NK-92 treated with Interleukin-12 subunit alpha and Interleukin-12 subunit beta, amount 100 ng/mL, for 24 hours (cell line): ENCODE results near the gene TGFBR3.
"Not testable (repeated sequence)": the region's sequence is repeated elsewhere in the genome, so short reads cannot be mapped to it uniquely, and the experiment has no call there.

Experiments used
- DNase-seq: peaks from one replicate; lab custom pipeline; 2025; lab: John Stamatoyannopoulos, UW

Gene TGFBR3

DNA sequence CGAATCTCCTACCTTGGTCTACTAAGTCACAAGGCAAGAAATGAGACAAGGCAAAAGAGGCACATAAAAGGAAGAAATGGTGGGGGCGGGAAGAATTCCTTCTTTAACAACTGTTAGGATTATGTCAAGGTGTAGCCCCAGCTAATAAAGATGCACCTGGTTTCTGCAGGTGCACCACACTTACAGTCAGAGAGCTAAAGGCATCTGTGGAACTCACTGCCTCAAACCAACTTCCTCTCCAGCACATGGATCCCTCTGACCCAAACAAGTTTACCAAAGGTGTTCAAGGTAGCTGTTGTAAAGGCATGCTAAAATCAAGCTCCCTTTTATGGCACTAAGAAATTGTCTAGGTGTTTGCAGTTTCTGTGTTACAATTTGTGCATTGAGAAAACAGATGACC lies 38.1 kb downstream of the TGFBR3 start:
- no peak for DNase-seq

DNA sequence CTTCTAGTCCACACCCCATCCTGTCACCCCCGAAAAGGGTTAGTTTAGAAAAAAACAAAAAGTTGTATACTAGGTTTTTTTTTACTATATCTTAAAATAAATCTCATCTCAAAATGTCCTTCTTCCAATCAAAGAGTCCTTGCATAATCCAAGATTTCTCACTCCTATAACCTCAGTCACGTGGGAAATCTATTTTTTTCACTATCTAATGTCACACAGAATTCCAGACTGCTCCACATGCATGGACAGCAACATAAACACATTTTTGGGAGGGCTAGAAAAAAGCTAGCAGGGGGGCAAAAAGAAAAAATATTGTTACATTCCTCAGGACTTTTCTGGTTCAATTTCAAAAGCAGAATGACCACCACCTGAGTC lies 39.3 kb downstream of the TGFBR3 start:
- DNase-seq = no peak

DNA sequence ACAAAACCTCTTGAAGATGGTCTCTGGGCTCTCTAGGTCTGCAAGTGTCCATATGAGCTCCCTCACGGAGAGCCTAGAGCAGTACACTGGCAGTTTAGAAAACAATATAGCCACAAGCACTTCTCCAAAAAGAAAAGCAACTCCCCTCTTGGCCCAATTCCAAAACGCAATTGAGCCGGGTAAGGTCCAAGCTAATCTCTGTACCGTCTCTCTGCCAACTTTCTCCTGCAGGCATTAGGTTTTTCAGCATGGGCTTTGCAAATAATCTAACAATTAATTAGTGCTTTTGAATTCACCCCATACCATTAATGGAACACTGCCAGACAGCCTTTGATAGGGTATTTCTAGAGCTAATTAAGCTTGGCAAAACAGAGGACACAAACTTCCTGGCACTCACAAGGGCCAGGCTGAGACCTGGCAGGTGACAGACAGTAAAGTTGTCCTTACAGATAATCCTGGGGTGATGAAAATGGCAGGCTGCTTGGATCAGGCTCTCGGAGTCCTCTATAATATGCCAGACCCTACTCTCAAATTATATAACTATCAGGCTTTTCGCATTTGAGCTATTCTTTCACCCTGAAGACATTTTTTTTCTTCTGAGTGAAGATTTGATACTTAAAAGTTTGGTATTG lies 39.8 kb downstream of the TGFBR3 start:
- no peak for DNase-seq

DNA sequence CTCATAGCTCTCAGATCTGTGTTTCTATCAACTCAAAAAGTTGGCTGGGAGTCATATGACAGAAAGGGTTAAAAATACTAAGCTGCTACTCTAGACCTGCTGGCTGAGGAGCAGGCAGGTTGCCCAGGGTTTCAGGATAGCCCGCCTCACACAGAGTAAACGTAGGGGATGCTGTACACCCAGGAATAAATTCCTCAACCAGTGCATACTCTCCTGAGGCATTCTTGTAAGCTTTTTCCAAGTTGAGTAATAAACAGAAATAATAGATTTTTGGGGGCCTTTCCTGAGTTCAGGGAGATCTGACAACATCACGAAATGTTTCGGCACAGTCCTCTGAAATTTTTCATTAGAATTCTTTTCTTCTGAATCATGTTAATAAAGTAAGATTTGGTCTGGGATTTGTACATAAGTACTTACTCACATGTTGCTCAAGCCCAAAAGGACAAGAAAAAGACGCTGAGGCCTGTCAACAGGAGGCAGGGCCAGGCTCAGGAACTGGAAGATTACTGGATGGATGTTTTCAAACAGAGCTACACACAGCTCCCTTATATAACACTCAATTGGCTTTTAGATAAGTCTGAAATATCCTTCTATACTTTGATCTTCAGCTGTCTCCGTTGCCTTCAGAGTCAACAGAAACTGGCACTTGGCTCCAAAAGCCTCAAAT lies 41.0 kb downstream of the TGFBR3 start:
- no peak for DNase-seq

DNA sequence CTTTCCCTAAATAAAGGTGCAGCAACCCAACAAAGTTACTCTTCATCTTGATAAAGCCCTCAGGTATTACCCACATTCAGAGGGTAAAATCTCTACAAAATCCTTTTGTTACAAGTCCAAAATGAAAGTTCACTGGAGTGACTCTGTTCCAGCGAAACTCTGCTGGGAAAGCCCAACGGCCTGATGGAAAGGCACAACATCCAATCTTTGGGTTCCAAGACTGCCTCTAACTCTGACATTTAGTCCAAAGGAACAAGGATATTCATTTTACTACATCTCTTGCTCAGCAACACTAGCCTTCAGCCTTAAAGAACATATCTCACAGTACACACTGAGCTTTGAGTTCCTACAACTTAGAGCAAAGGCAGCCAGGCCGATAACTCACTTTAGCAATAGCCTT lies 42.1 kb downstream of the TGFBR3 start:
- DNase-seq = no peak

DNA sequence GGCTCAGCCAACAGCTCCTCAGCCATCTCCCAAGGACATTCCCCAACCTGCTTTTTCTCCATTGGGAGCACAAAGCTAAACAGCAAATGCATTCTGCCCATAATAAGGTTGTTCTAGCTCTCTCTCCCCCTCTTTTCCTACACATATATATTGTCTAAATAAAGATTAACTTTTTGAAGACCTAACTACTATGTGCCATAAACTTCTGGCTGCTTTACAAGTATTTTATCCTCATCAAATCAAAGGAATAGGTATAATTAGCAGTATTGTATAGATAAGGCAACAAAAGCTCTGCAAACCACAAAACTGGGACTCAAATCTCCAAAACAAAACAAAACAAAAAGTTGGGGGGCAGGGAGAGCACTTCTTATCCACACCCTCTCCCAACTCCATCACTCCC lies 43.4 kb downstream of the TGFBR3 start:
- DNase-seq = no peak

DNA sequence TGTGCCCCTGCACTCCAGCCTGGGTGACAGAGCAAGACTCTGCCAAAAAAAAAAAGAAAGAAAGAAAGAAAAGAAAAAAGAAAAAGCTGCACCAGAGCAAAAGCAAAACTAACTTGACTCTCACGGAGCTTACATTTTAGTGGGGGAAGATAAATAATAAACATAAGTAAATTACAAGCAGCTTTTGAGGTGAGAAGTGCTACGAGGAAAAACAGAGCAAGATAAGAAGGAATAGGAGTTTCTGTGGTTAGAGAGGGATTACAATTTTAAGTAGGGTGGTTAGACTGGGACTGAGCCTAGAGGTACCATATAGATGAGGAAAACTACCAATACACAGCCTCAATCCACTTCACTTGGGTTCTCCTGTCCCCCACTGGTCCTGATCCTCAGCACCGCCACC lies 43.9 kb downstream of the TGFBR3 start:
- DNase-seq = no peak

DNA sequence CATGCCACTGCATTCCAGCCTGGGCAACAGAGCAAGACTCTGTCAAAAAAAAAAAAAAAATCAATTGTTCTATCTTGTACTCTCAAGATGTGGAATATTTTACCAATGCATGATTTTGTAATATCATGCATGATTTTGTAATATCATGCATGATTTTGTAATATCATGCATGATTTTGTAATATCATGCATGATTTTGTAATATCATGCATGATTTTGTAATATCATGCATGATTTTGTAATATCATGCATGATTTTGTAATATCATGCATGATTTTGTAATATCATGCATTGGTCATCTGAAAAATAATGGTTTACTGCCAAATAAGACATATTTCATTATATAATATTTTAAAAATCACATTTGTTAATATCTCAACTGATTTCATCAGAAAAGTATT lies 45.7 kb downstream of the TGFBR3 start:
- not testable (repeated sequence) for DNase-seq

DNA sequence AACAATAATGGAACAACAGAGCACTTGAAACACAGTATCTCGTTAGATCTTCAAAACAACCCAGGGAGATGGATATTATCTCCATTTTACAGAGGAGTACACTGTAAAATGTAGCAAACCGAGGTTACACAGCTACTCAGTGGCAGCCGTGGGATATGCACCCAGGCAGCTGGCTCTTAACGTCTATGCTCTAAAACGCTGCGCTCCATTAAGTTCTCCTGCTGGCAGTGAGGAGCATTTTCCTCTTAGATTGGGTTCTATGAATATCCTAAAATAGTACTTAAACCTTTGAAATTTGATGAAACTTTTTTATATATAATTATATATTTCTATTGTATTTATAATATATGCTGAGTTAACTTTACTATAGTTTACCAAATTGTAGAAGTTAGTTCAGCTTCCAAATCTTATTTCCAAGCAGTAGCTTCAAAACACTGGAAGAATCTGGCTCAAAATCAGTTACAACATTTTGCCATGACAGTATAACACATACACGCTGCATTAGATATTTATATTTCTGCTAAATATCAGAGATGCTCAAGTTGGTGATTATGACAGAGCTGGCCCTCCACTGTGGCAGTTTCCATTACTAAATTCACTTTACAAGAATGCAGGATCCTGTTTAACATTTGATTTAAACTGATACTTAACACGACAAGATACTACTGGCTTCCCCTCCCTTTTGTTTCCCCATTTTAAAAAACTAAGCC lies 49.5 kb downstream of the TGFBR3 start:
- no peak for DNase-seq

DNA sequence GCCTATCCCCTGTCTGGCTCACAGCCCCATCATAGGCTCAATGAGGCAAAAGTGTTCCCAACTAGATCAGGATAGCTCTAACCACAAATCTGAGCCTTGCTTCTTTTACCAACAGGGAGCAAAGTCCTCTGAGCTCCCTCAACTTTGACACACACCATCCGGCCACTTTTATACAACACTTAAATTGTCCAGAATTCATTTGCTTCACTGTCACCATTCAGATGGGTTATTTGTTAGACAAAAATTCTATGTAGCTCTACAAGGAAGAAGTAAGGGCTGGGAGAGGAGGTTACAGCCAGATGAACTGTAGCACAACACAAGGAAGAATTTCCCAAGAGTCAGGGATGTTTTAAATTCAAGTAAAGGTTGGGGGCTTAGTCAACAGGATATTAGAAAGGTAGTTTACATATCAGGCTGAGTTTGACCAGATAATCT lies 50.8 kb downstream of the TGFBR3 start:
- no peak for DNase-seq

DNA sequence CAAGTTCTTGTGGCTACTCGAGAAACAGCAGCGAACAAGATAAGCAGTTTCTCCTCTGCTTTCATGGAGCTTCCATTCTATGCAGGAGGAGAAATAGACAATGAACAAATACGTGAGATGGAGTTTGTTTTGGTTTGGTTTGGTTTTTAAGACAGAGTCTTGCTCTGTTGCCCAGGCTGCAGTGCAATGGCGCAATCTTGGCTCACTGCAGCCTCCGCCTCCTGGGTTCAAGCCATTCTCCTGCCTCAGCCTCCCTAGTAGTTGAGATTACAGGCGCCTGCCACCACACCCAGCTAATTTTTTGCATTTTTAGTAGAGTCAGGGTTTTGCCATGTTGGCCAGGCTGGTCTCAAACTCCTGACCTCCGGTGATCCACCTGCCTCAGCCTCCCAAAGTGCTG lies 51.4 kb downstream of the TGFBR3 start:
- not testable (repeated sequence) for DNase-seq

DNA sequence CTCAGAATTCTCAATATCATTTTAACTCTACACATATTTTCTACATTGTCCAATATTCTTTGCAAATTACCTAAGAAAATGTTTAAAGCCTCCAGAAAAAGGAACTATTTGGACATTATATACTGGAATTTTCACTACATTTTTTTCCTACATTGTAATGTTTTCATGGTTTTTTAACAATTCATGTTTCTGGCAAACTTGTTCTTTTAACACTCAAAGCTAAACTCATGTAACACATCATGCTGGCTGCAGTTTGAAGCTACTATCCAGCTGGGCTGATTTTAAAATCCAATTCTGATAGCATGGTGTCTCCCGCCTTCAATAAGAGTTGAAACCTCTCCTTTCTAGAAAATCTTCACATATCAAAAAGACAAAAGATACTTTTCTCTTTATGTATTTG lies 52.0 kb downstream of the TGFBR3 start:
- no peak for DNase-seq

DNA sequence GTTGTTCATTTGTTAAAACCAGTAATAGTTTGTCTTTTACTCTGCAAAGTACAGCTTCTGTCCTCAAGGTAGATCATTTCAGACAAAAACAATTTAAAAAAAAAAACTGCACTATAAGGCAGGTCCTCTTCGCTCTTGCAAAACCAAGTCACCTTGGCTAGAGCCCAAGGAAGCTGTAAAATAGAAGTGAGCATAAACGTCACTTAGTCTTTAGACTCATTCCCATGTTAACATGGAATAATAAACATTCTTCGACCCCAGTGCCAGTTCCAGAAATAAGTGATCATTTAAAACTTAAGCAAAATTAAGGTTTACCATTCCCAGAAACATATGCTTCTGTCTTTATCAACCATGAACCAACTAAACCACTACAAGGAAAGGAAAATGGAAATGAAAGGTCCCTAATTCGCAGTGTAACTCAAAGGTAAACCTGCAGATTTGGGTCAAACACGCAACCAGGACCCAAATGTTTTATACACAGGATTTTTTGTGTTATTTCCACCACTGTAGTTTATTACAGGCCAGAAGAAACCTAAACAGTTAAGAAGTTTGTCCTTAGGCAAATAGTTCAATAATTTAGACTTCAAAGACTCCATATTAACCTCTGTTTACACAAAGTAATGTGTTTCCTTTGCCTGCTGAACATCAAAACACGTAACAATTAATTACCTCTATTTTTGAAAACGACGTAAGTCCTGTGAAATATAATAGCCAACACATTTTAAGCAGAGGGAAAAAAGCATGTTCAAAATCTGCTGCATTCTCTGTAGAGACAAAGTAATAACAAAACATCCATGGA lies 54.6 kb downstream of the TGFBR3 start:
- no peak for DNase-seq

DNA sequence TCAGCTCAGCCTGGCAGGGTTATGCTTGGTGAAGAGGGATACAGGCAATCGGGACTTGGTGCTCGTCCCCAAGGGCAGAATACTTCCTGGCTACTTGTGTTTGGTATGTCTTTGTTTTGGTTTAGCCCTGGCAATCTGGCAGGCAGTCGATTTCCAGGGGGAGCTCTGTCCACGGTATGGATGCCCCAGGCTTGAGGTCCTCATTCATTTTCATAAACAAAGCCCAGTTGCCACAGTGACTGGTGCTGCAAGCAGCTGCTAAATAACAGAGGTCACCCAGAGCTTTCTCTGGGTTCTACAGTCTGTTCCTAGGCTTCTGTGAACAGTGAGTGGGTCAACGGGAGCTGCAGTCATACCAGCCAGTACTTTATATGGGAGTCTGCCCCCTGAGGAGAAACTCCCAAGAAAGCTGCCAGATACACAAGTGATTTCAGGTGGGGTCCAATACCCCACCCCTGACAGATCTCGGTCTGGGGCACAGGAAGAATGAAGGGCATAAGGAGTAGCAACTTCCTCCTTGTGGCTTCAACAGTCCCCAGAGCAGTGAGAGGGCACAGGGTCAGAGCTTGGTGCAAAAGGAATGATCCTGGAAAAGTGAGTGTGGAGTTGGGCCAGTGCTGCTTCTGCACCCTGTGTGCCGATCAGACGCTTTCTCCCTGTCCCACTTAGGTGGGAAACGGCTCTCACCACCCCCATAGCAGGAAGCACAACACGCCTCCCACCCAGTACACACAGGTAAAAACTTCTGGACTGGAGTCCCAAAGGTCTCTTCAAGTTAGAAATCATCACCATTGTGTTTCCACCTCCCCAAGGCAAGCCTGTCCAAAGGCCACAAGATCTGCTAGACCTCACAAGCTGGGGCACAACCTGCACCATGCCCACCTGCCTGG lies 55.5 kb downstream of the TGFBR3 start:
- no peak for DNase-seq

DNA sequence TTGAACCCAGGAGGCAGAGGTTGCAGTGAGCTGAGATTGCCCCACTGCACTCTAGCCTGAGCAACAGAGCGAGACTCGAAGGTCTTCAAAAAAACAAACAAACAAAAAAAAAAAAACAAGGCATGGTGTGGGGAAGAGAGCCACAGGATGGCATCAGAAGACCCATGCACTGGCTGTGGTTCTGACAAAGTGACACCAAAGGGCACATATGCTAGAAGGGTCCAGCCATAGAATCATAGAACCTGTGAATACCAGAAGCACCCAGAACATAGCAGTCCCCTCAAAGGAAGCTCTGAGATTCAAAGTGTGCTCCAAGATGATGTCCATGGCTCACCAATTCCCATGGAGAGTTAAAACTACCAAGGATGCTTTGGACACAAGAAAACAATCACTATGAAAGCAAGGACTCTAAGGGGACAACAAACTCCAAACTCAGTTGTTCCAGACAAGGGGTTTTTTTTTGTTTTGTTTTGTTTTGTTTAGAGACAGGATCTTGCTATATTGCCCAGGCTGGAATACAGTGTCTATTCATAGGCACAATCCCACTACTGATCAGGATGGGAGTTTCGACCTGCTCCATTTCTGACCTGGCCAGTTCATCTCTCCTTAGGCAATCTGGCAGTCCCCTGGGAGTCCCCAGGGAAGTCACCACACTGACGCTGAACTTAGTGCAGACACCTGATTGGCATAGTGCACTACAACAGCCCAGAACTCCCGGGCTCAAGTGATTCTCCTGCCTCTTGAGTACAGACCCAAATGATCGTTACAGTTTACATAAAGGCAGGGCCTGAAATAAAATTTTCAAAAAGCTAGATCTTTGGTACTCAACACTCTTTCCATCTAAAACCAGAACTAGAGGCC lies 56.4 kb downstream of the TGFBR3 start:
- no peak for DNase-seq

DNA sequence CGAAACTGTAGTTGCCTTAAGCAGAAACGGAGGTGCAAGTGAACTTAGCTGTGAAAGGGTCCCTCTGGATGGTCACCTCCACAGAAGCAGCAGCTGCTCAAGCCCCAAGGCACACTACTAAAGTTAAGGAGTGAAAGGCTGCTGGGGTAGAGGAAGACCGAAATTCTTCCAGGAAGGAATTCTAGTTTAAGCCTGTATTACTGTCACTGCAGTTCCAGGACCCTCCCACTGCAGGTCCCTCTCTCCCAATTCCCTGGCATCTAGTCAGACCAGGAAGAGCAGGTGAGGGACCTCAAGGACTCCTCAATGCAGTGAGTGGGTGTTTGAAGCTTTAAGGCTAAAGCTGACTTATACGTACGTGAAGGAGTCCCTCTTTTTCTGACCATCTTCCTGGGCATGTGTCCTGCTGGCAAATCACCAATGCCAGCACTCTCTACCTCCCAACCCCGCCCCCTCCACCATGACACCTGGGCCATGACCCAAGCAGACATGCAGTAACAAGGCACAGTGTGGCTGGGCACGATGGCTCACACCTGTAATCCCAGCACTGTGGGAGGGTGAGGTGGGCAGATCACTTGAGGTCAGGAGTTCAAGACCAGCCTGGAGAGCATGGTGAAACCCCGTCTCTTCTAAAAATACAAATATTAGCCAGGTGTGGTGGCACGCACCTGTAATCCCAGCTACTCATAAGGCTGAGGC lies 57.2 kb downstream of the TGFBR3 start:
- no peak for DNase-seq

DNA sequence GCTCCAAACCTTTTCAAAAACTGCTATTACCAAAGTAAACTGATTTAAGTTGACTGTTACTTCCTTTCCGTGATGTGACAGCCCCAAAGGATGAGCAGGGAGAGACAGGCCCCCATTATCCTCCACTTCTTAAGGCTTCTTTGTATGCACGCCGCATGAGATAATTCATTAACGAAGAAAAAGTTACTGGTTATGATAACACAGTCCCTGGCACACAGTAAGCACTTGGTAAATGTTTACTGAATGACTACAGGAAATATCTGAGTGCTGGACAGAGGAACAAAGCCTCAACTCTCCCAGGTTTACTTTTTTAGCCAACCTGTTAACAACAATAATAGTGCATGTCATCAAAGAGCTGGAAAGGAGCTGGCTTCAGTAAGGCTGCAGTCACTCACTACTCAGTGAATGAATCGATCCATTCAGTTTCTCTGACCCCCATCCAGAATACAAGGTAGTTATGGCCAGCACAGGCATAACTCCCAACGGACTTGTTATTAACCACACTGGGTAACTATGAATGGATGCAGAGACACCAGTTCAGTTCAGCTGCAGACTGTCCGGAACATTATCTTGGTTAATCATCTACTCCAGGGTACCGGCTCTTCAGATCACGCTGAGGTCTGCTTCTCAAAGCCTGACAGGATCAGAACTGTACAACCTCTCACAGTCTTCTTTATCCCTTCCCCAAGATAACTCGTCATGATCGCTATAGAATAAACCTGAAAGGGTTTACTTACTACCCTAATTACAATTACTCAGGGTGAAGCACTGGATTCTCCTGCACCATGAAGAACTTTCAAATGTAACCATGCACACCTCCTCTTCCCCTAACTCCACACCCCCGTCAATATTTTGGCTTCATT lies 58.3 kb downstream of the TGFBR3 start:
- DNase-seq = no peak

DNA sequence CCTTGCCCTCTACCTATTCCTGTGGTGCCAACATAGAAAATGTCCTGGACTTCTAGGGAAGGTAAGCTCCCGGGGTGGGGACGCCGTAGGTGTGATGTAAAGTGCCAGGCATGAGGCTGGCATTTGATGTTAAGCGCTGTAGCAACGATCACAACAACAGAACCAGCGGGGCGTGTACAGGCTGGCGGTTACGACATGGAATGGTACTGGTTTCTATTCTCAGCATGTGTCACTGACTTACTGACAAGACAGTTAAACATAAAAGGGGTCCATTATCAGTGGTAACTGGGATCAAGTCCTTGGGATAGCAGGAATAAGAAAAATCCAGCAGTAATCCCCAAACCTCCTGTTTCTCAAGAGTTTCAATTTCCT lies 58.9 kb downstream of the TGFBR3 start:
- DNase-seq = no peak

DNA sequence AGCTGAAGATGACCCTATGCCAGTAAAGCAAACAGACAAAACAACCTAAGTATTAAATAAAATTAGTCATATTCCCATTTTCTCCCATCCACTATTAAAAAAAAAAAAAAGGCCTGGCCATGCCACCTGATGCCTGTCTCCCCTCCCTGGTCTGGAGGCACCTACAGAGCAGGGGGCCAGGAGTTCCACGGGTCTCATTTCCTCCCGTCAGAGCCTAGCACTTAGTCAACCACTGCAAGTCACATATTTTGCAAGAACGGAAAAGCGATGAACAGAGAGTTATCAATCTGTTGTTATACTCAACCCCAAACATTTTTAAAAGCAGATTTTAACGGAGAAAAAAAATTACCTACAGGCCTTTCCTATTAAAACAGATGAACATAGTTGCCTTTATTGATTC lies 59.3 kb downstream of the TGFBR3 start:
- no peak for DNase-seq
